ENCODE data around the gene VPS35L. TPM values are rescaled to one million over a fixed set of nuclear protein-coding genes. Genes with fewer than 3 reads are reported as not detected.
A peak's percentile ranks its signal among the peaks of the same experiment; 100 is the strongest.

The VPS35L gene
- total and polyA plus RNA-seq, 2 of the 13 experiments (the other 11 are each of a cell fraction or from before 2014, with no cell fraction given) = 1.4 to 1.6 TPM

GRCh38 chr16:19717741-19718623 lies 162.5 kb downstream of the VPS35L start, which contains the start of the genes IQCK and KNOP1 (continued):
- TF ChIP-seq ZHX2 (IDR thresholded peaks at IDR 0.05; ENCODE audit: low read depth) (peak; percentile 96), ZHX2 (CRISPR knock-in tag; IDR thresholded peaks at IDR 0.05; ENCODE audit: borderline replicate concordance) (no peak; the same call in 1 of the 2 replicates), LRRFIP1 (CRISPR knock-in tag; conservative IDR thresholded peaks at IDR 0.05) (no peak), ZBTB2 (CRISPR knock-in tag; IDR thresholded peaks at IDR 0.05; ENCODE audit: low read depth) (peak; percentile 87), ZNF513 (CRISPR knock-in tag; conservative IDR thresholded peaks at IDR 0.05) (peak; percentile 17; the same call in 1 of the 2 replicates), ZNF782 (CRISPR knock-in tag; IDR thresholded peaks at IDR 0.05; ENCODE audit: borderline replicate concordance) (peak; percentile 99), RBFOX2 (IDR thresholded peaks at IDR 0.05; ENCODE audit: low read depth, low read length) (peak; percentile 98), RXRB (CRISPR knock-in tag; IDR thresholded peaks at IDR 0.05; ENCODE audit: borderline replicate concordance) (peak; percentile 68; the same call in 1 of the 2 replicates), ATF6 (CRISPR knock-in tag; conservative IDR thresholded peaks at IDR 0.05) (0 out of 2 replicates have a peak, but pooled peaks have one; percentile 21), HNRNPK (IDR thresholded peaks at IDR 0.05; ENCODE audit: low read depth, low read length, poor library complexity, severe bottlenecking) (peak; percentile 85), FOXJ3 (CRISPR knock-in tag; IDR thresholded peaks at IDR 0.05; ENCODE audit: borderline replicate concordance) (peak; percentile 57; the same call in 1 of the 2 replicates), ZFYVE20 (CRISPR knock-in tag; IDR thresholded peaks at IDR 0.05; ENCODE audit: borderline replicate concordance, low read depth) (peak; percentile 15; the same call in 1 of the 2 replicates)

All from HepG2 (cell line).